Measurements from ENCODE around the gene SLC6A12.

Gene SLC6A12

DNA sequence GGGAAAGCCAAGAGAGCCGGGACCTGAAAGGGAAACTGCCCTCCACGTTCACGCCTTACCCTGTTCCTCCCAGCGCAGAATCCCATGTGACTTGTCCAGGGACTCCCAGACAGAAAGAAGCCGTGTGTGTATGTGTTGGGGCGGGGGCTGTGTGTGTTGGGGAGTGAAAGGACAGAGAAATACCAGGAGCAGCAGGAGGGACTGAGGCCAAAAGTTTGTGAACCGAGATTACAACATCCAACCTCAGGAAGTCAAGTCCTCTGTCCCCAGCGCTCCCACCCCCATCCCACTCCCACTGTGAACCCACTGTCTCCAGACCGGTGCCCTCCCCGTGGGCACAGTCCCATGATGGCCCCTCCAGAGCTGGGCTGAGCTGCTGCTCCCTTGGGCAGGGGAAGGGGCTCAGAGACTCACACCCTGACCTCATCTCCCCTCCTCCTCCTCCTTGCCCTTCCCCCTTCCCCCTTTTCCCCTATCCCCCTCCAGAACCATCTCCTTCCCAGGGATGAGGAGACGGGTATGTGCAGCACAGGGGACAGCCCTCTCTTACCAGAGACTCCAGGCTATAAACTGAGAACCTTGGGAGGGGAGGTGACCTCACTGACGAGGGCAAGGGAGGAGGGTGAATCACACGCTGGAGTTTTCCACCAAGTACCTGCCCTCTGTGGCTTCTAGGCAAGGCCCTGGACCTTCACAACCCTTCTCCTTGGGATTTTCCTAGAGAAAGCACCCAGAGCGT, at the start of gene SLC6A12:
SLC6A12 (minus strand) TSS at position 155 of the 739 bp plus-strand sequence. CDS start 4,171 bp downstream, outside the sequence.
- no peak for ATAC-seq (ENCODE audit: low read depth)
- peak within 1 kb of the TSS; percentile 12 for H3K4me3 Mint-ChIP-seq
- H3K27ac Mint-ChIP-seq = no peak within 1 kb of the TSS
- H3K27me3 Mint-ChIP-seq = peaks cover 40% of the 10 kb centered on the region
- peaks cover 9% of the 10 kb centered on the region for H3K4me1 Mint-ChIP-seq
- DNase-seq (ENCODE audit: low spot score in 2 of 2) = no peak
- H3K36me3 Mint-ChIP-seq = peaks cover 4% of the 10 kb centered on the region
- H3K9me3 Mint-ChIP-seq = peaks cover 3% of the 10 kb centered on the region

DNA sequence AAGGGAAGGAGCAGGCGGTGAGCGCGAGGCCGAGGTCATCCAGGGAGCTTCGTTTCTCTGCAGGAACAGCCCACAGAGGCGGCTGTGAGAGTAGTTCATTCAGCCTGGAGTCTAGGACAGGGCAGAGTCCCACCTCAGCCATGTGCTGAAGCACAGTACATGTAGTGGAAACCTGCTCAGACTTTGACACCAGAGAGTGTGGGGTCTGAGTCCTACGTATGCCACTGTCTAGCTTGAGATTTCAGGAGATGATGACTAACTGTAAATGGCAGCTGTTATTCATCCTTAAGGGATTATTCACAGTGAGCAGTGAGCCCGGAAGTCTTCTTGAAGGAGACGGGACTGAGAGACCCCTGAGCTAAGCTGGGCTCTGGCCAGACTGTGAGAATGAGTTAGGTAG, 49.6 kb upstream of the SLC6A12 start:
- Mint-ChIP-seq H3K9me3 (no peaks in the 10 kb centered on the region), H3K27me3 (peaks cover 4% of the 10 kb centered on the region), H3K4me1 (no peaks in the 10 kb centered on the region), H3K27ac (no peak overlapping the region), H3K4me3 (no peak overlapping the region), H3K36me3 (peaks cover 2% of the 10 kb centered on the region)
- no peak for ATAC-seq (ENCODE audit: low read depth)
- no peak for DNase-seq (ENCODE audit: low spot score in 2 of 2)

DNA sequence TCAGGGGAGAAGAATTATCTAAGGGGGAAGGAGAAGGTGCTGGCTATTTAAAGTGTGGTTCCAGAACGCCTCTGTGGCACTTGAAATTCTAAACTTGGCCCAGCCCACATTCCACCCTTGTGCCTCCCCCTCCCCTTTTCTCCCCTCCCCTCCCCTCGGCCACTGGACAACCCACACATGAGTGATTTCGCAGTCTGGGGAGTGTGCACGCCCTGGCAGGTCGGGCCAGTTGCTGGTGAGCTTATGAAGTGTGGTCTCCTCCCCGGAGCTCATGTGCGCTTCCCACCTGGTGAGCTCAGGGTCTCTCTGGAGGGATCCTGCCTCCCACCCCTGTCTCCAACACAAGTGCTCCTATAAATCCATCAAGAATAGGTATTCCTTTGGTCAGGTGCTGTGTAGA, 48.9 kb upstream of the SLC6A12 start, which contains the start of gene SLC6A13:
SLC6A13 (minus strand) TSS at position 20 of the 400 bp plus-strand sequence. CDS start 2,784 bp downstream, outside the sequence.
- H3K9me3 Mint-ChIP-seq = no peaks in the 10 kb centered on the region
- no peak within 1 kb of the TSS for H3K27ac Mint-ChIP-seq
- no peak for ATAC-seq (ENCODE audit: low read depth)
- DNase-seq (ENCODE audit: low spot score in 2 of 2) = no peak
- no peaks in the 10 kb centered on the region for H3K4me1 Mint-ChIP-seq
- no peak within 1 kb of the TSS for H3K4me3 Mint-ChIP-seq
- H3K36me3 Mint-ChIP-seq = peaks cover 2% of the 10 kb centered on the region
- H3K27me3 Mint-ChIP-seq = peaks cover 5% of the 10 kb centered on the region

DNA sequence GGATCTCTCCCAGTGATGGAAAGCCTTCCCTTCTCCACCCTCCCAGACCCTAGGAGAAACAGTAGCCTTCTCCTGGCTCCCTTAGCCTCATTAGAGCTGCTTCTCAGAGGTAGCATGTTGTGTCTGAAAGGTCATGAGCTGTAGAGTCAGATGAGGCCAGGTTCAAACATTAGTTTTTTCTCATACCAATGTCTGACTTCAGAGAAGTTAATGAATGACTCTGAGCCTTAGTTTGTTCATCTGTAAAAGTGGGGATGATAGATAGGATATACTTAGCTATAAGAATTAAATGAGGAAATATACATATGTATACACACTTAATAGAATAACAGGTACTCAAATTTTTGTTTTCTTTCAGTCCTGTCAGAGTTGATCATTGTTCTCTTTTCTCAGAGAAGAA, 48.2 kb upstream of the SLC6A12 start:
- ATAC-seq (ENCODE audit: low read depth) (no peak), DNase-seq (ENCODE audit: low spot score in 2 of 2) (no peak)
- Mint-ChIP-seq H3K4me1 (no peaks in the 10 kb centered on the region), H3K36me3 (peaks cover 2% of the 10 kb centered on the region), H3K27me3 (peaks cover 7% of the 10 kb centered on the region), H3K4me3 (no peak overlapping the region), H3K9me3 (no peaks in the 10 kb centered on the region), H3K27ac (no peak overlapping the region)

DNA sequence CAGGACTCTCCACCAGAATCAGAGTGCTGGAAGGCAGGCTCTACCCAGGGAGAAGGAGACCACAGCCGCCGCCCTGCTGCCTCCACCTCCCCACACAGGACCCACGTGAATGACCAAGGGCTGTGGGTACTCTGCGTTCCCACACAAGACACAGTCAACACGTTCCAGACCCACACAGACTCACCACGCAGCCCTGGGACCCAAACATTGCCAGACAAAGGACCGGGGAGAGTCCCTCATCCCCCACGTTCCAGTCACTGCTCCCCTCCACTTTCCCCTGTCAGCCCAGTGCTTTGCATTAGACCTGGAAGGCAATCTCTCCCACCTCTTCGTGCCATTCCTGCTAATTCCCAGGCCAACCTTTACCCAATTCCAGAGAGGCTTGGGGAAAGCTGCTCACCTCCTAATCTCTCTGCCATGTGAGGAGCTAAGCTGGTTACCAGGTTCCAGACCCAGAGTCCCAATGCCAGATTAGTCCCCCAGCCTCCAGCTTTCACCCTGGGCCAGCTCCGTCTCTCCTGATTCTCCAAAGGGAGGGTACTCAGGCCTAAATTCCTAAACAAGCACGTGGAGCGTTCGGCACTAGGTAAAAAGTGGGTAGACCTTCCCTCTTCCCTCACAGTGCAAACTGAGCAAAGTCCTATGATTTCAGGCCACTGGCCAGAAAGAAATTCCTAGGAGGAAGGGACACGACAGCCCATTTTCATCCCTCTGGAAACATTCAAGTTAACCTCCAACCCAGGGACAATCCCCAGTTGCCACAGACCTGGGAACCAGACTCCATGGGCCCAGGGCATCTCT, 43.8 kb upstream of the SLC6A12 start:
- Mint-ChIP-seq H3K9me3 (no peaks in the 10 kb centered on the region), H3K27ac (no peak overlapping the region), H3K4me1 (no peaks in the 10 kb centered on the region), H3K4me3 (no peak overlapping the region), H3K27me3 (peaks cover 19% of the 10 kb centered on the region), H3K36me3 (no peaks in the 10 kb centered on the region)
- no peak for ATAC-seq (ENCODE audit: low read depth)
- no peak for DNase-seq (ENCODE audit: low spot score in 2 of 2)

DNA sequence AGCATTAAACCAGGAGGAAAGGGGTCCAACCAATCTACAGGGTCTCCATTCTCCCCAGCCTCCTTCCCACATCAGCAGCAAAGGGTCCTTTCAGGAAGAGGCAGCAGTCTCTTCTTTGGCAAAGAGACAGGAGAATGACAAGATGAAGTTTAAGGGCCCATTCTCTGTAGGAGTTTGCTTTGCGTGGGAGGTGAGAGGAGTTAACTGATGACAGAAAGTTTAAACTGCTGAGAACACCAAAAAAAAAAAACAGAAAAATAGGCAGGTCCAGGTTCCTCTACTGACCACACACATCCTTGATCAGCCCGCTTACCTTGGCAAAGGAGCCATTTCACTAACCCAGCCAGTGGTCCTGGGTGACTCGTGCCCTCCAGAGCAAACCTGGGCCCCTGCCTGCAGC, 43.0 kb upstream of the SLC6A12 start:
- DNase-seq (ENCODE audit: low spot score in 2 of 2) (no peak), ATAC-seq (ENCODE audit: low read depth) (no peak)
- no peak overlapping the region for H3K4me3 Mint-ChIP-seq
- H3K27ac Mint-ChIP-seq = no peak overlapping the region
- no peaks in the 10 kb centered on the region for H3K9me3 Mint-ChIP-seq
- no peaks in the 10 kb centered on the region for H3K36me3 Mint-ChIP-seq
- peaks cover 19% of the 10 kb centered on the region for H3K27me3 Mint-ChIP-seq
- H3K4me1 Mint-ChIP-seq = no peaks in the 10 kb centered on the region

DNA sequence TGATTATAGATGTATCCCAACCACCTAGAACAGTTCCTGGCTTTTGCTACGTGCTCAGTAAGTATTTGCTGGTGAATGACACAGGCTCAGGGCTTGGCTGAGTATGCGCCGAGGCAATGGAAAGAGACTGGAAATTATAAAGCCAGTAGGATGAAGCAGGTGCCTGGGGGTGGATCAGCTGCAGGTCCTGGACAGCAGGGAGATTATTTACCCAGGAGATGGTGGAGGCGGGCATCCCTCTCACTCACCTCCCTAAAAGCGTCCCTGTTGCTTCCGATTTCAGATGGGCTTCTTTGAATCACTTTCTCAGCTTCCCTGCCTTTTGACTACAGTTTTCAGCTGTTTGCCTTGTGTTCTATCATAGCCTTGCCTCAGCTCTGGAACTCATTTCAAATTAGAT, 42.3 kb upstream of the SLC6A12 start:
- DNase-seq (ENCODE audit: low spot score in 2 of 2) = no peak
- Mint-ChIP-seq H3K4me1 (no peaks in the 10 kb centered on the region), H3K36me3 (no peaks in the 10 kb centered on the region), H3K9me3 (no peaks in the 10 kb centered on the region), H3K4me3 (no peak overlapping the region), H3K27me3 (peaks cover 19% of the 10 kb centered on the region), H3K27ac (no peak overlapping the region)
- ATAC-seq (ENCODE audit: low read depth) = no peak

DNA sequence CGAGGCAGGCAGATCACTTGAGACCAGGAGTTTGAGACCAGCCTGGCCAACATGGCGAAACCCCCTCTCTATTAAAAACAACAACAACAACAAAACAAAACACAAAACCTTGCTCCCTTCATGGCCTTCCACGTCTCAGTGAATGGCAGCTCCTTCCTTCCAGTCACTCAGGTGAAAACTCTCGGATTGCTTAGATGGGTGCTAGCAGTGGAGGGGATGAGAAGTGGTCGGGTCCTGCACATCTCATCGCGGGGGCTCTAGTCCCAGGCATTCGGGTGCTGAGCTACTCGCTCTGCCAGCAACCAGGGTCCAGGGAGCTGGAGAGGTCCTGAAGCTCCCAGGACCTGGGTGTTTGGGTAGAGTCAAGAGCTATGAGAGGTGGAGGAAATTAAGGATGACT, 41.0 kb upstream of the SLC6A12 start:
- Mint-ChIP-seq H3K9me3 (no peaks in the 10 kb centered on the region), H3K36me3 (no peaks in the 10 kb centered on the region), H3K27me3 (peaks cover 19% of the 10 kb centered on the region), H3K4me1 (no peaks in the 10 kb centered on the region), H3K27ac (no peak overlapping the region), H3K4me3 (no peak overlapping the region)
- no peak for DNase-seq (ENCODE audit: low spot score in 2 of 2)
- ATAC-seq (ENCODE audit: low read depth) = no peak

DNA sequence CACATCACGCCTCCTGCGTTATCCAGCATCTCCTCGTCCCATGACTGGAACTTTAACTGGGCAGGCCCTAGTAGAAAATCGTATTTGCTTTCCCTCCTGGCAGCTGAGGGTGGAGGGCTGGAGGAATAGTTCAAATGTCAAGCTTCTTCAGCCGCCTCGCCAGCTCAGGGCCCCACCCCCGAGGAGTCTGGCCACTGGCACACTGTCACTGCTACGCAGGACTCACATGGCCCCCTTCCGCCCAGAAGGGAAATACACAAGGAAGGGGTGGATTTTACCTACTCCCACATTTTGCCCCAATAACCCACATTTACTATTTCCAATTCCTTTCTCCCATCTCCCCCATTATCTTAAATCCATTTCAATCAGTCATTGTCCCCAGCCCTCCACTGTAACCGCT, 40.1 kb upstream of the SLC6A12 start:
- Mint-ChIP-seq H3K4me1 (no peaks in the 10 kb centered on the region), H3K4me3 (no peak overlapping the region), H3K36me3 (no peaks in the 10 kb centered on the region), H3K27me3 (peaks cover 18% of the 10 kb centered on the region), H3K9me3 (peaks cover under 1% of the 10 kb centered on the region), H3K27ac (no peak overlapping the region)
- ATAC-seq (ENCODE audit: low read depth) = no peak
- no peak for DNase-seq (ENCODE audit: low spot score in 2 of 2)

DNA sequence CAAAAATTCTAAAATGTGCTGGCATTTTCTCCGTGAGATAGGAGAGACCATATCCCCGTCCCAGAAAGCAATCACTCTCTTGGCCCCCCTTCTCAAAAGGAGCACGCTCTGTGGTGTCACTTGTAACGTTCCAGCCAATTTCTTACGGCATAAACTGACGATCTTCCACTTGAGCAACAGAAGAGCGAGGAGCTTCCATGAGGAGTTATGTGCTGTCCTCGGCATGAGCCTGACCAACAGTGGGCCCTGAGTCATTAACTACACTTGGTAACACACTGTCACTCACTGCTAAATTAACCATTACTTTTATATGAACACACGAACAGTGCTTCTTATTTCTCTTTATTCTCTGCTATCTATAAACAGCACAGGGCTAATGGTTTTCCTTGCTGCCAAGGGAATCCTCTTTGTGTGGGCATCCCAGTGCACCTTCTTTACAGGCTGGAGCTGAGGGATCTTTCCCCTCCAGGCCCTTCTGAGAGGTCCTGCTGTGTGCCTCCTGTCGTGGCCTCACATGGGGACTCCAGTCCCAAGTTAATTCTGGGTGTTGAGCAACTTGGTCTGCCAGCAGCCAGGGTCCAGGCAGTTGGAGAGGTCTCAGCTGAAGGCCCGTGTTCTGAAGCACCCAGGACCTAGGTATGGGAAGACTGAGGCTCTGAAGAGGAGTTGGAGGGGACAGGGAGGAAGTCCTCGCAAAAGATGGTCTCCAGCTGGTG, 39.3 kb upstream of the SLC6A12 start:
- Mint-ChIP-seq H3K27ac (no peak overlapping the region), H3K4me3 (no peak overlapping the region), H3K9me3 (peaks cover 1% of the 10 kb centered on the region), H3K36me3 (no peaks in the 10 kb centered on the region), H3K27me3 (peaks cover 18% of the 10 kb centered on the region), H3K4me1 (no peaks in the 10 kb centered on the region)
- ATAC-seq (ENCODE audit: low read depth) (no peak), DNase-seq (ENCODE audit: low spot score in 2 of 2) (no peak)

DNA sequence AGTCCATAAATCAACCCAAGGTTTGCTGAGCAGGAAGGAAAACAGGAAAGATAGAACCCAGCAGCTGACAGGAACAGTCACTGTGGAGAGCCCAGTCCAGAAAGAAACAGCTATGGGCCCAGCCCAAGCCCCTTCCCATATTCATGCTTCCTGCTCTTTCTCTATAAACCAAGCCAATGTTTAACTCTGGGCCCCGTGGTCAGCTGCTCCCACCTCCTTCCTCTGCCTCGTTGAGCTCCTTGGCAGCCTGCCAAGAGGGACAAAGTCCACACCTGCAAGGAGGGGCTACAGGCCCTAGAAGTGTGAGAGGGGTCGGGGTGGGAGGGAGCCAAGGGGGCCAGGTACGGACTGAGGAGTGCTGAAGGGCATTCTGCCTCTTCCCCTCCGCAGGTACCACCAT, 38.7 kb upstream of the SLC6A12 start:
- Mint-ChIP-seq H3K36me3 (no peaks in the 10 kb centered on the region), H3K9me3 (peaks cover 5% of the 10 kb centered on the region), H3K4me3 (no peak overlapping the region), H3K4me1 (no peaks in the 10 kb centered on the region), H3K27ac (no peak overlapping the region), H3K27me3 (peaks cover 17% of the 10 kb centered on the region)
- DNase-seq (ENCODE audit: low spot score in 2 of 2) (no peak), ATAC-seq (ENCODE audit: low read depth) (no peak)

DNA sequence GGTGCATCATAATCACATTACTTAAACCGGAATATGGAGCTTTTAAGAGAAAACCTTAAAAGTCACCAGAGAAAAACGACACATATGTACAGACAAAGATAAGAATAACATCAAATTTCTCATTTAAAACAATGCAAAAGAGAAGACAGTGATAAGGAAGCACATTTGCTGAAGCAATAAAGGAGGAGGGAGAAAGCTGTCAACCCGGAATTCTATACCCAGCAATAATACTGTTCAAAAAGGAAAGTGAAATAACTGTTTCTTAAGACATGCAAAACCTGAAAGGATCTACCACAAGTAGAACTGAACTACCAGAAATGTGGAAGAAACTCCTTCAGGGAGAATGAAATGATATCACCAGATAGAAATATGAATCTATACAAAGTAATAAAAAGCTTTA, 33.3 kb upstream of the SLC6A12 start:
- H3K27ac Mint-ChIP-seq = no peak overlapping the region
- DNase-seq (ENCODE audit: low spot score in 2 of 2) (no peak), ATAC-seq (ENCODE audit: low read depth) (no peak)
- peaks cover 11% of the 10 kb centered on the region for H3K27me3 Mint-ChIP-seq
- H3K36me3 Mint-ChIP-seq = peaks cover 2% of the 10 kb centered on the region
- H3K4me3 Mint-ChIP-seq = no peak overlapping the region
- no peaks in the 10 kb centered on the region for H3K4me1 Mint-ChIP-seq
- peaks cover 9% of the 10 kb centered on the region for H3K9me3 Mint-ChIP-seq

DNA sequence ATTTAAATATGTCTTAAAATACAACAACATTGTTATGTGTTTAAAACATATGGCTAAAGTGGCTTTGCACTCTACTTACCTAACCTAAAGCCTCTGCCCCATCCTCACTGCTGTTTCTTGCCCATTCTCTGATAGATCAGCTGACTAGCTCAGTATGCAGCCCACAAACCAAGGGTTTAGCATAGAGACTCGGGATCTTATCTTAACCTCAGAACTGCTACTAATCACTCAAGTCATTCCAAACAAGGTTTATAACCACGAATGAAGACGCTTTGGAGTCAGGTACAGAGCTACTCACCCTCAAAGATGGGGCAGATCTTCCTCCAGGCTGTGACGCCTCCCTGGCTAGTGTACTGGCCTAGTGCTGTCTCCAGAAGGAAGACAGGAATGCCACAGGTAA, 29.4 kb upstream of the SLC6A12 start:
- H3K27ac Mint-ChIP-seq = no peak overlapping the region
- H3K4me3 Mint-ChIP-seq = no peak overlapping the region
- peaks cover 5% of the 10 kb centered on the region for H3K36me3 Mint-ChIP-seq
- H3K4me1 Mint-ChIP-seq = peaks cover 2% of the 10 kb centered on the region
- DNase-seq (ENCODE audit: low spot score in 2 of 2) (no peak), ATAC-seq (ENCODE audit: low read depth) (no peak)
- H3K27me3 Mint-ChIP-seq = peaks cover 24% of the 10 kb centered on the region
- peaks cover 8% of the 10 kb centered on the region for H3K9me3 Mint-ChIP-seq

DNA sequence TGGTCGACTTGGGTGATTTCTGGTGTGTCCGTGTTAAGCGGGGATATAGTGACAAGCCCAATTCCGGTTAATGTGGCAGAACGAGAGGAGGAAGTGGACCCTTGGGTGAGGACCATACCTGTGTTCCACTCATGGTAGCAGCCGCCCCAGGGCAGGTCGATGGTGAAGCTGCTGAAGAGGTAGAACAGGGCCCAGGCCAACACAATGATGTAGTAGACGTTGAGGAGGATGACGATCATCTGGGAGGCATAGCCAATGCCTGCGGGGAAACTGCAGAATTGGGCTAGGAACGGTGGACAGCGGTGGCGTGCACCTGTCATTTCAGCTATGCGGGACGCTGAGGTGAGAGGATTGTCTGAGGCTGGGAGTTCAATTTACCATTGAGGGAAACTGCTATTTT, 28.5 kb upstream of the SLC6A12 start:
- H3K27ac Mint-ChIP-seq = no peak overlapping the region
- ATAC-seq (ENCODE audit: low read depth) (no peak), DNase-seq (ENCODE audit: low spot score in 2 of 2) (no peak)
- H3K9me3 Mint-ChIP-seq = peaks cover 4% of the 10 kb centered on the region
- H3K4me1 Mint-ChIP-seq = peaks cover 2% of the 10 kb centered on the region
- peaks cover 5% of the 10 kb centered on the region for H3K36me3 Mint-ChIP-seq
- no peak overlapping the region for H3K4me3 Mint-ChIP-seq
- peaks cover 21% of the 10 kb centered on the region for H3K27me3 Mint-ChIP-seq
